ENCODE measurements around the gene TNFRSF4.

TNFRSF4 gene

GRCh38 chr1:1205769-1206375, 8.1 kb downstream of the TNFRSF4 start:
- Histone ChIP-seq H4K20me1 (ENCODE audit: insufficient read depth) (no peaks in the 10 kb centered on the region), H3K27me3 (ENCODE audit: insufficient read depth, low read depth) (peaks cover 73% of the 10 kb centered on the region), H3K9ac (no peak overlapping the region), H3K4me3 (IDR thresholded peaks at IDR 0.05; ENCODE audit: insufficient read depth, low read depth, low read length) (no peak overlapping the region), H2AFZ (ENCODE audit: low read depth) (no peak overlapping the region), H3K4me1 (ENCODE audit: low read depth, poor library complexity, severe bottlenecking) (peaks cover 26% of the 10 kb centered on the region), H3K36me3 (ENCODE audit: insufficient read depth) (no peaks in the 10 kb centered on the region), H3K79me2 (ENCODE audit: insufficient read depth, low read depth) (no peaks in the 10 kb centered on the region), H3K27ac (no peak overlapping the region), H3K4me2 (no peak overlapping the region)
- no peak for TF ChIP-seq CTCF (conservative IDR thresholded peaks at IDR 0.05; ENCODE audit: low read depth, low read length)

GRCh38 chr1:1204998-1205768, 8.8 kb downstream of the TNFRSF4 start:
- no peak overlapping the region for H3K4me3 ChIP-seq (IDR thresholded peaks at IDR 0.05; ENCODE audit: insufficient read depth, low read depth, low read length)
- H3K27ac ChIP-seq, result no peak overlapping the region

GRCh38 chr1:1204425-1204920, 9.5 kb downstream of the TNFRSF4 start:
- Histone ChIP-seq H2AFZ (ENCODE audit: low read depth) (no peak overlapping the region), H3K79me2 (ENCODE audit: insufficient read depth, low read depth) (no peaks in the 10 kb centered on the region), H3K27ac (no peak overlapping the region), H3K4me1 (ENCODE audit: low read depth, poor library complexity, severe bottlenecking) (peaks cover 26% of the 10 kb centered on the region), H3K9ac (no peak overlapping the region), H3K4me3 (IDR thresholded peaks at IDR 0.05; ENCODE audit: insufficient read depth, low read depth, low read length) (no peak overlapping the region), H3K27me3 (ENCODE audit: insufficient read depth, low read depth) (peaks cover 74% of the 10 kb centered on the region), H3K36me3 (ENCODE audit: insufficient read depth) (no peaks in the 10 kb centered on the region), H3K4me2 (no peak overlapping the region), H4K20me1 (ENCODE audit: insufficient read depth) (no peaks in the 10 kb centered on the region)
- no peak for TF ChIP-seq CTCF (conservative IDR thresholded peaks at IDR 0.05; ENCODE audit: low read depth, low read length)

More at GRCh38 chr1:1204998-1205768, 8.8 kb downstream of the TNFRSF4 start:
- Histone ChIP-seq H3K9ac (no peak overlapping the region), H3K4me2 (no peak overlapping the region), H3K4me1 (ENCODE audit: low read depth, poor library complexity, severe bottlenecking) (peaks cover 26% of the 10 kb centered on the region), H3K36me3 (ENCODE audit: insufficient read depth) (no peaks in the 10 kb centered on the region), H4K20me1 (ENCODE audit: insufficient read depth) (no peaks in the 10 kb centered on the region), H3K27me3 (ENCODE audit: insufficient read depth, low read depth) (peaks cover 76% of the 10 kb centered on the region), H3K79me2 (ENCODE audit: insufficient read depth, low read depth) (no peaks in the 10 kb centered on the region), H2AFZ (ENCODE audit: low read depth) (no peak overlapping the region)
- no peak for TF ChIP-seq CTCF (conservative IDR thresholded peaks at IDR 0.05; ENCODE audit: low read depth, low read length)

- no peak for TF ChIP-seq CTCF (conservative IDR thresholded peaks at IDR 0.05; ENCODE audit: low read depth, low read length)
- Histone ChIP-seq H3K4me1 (ENCODE audit: low read depth, poor library complexity, severe bottlenecking) (peaks cover 21% of the 10 kb centered on the region), H3K36me3 (ENCODE audit: insufficient read depth) (no peaks in the 10 kb centered on the region), H3K79me2 (ENCODE audit: insufficient read depth, low read depth) (no peaks in the 10 kb centered on the region), H2AFZ (ENCODE audit: low read depth) (no peak overlapping the region), H3K4me3 (IDR thresholded peaks at IDR 0.05; ENCODE audit: insufficient read depth, low read depth, low read length) (no peak overlapping the region), H3K27ac (no peak overlapping the region), H4K20me1 (ENCODE audit: insufficient read depth) (no peaks in the 10 kb centered on the region), H3K27me3 (ENCODE audit: insufficient read depth, low read depth) (peaks cover 67% of the 10 kb centered on the region), H3K9ac (no peak overlapping the region), H3K4me2 (no peak overlapping the region)
Measured at GRCh38 chr1:1203561-1204424, 10.2 kb downstream of the TNFRSF4 start.

Measured in KMS-11 (cell line).